NCI-H2081 treated with DMSO at 0.1 percent for 48 hours (cell line): ENCODE results near the gene EVC.
"Not testable (repeated sequence)": the region's sequence is repeated elsewhere in the genome, so short reads cannot be mapped to it uniquely, and the experiment has no call there.

Experiments
- DNase-seq: peaks from one replicate; lab custom pipeline; 2025; lab: John Stamatoyannopoulos, UW

The EVC gene

DNA sequence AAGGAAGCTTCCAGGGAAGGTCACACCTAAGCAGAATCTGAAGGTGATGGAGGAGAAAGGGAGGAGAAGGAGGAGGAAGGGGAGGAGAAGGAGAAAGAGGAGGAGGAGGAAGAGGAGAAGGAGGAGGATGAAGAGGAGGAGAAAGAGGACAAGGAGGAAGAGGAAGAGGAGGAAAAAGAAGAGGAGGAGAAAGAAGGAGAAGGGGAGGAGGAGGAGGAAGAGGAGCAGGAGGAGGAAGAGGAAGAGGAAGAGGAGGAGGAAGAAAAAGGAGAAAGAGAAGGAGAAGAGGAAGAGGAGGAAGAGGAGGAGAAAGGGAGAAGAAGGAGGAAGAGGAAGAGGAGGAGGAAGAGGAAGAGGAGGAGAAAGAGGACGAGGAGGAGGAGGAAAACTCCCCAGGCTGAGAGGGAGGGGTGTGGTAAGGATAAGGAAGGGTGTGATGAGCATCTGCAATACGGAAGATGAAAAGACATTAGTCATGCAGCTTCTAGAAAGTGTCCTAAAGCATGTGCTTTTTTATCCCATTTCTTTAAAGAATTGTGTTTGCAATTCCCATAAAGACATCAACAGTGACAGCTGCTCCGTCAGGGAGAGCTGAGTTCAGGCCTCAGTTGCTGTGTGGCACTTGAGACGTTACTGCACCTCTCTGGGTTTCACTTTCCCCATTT, 140.8 kb downstream of the EVC start:
- DNase-seq, result no peak

DNA sequence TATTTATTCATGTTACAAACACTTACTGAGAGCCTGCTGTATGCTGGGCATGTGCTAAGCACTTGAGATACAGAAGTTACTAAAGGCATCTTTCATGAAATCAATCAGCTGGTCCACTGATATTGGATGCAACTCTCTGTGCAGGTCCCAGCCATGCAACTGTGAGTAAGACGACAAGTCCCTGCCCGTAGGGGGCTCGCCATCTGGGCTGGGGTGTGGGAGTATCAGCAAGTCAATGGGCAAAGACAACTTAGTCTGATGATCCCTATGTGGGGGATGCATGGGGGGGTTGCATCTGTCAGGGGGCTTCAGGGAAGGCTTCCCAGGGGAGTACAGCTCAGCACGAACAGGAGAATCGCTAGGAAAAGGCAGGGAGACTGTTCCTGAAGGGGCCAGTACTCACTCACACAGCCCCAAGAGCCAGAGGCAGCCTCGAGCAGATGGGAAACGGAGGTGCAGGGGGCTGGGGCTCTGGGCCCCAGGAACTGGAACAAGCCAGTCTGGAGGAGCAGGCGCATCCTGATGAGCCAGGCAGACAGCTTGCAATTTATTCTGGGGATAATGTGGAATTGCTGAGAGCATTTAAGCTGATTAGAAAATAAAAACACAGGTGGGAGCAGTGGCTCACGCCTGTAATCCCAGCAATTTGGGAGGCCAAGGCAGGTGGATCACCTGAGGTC, 141.7 kb downstream of the EVC start:
- no peak for DNase-seq

DNA sequence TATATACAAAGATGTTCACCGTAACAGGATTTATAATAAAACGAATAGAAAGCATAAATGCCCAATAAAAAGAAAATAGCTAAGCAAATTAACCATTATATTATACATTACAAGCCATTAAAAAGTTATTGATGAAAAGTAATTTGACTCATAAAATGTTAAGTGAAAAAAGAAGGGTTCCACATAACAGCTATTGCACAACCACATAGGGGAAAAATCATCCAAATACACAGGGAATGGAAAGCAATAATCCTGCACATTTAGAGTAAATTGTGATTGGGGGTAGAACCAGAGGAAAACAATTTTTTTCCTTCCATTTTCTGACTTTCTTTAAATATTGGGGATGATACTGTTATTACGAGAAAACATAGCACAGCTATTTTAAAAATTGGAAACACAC, 143.9 kb downstream of the EVC start:
- DNase-seq, result no peak

DNA sequence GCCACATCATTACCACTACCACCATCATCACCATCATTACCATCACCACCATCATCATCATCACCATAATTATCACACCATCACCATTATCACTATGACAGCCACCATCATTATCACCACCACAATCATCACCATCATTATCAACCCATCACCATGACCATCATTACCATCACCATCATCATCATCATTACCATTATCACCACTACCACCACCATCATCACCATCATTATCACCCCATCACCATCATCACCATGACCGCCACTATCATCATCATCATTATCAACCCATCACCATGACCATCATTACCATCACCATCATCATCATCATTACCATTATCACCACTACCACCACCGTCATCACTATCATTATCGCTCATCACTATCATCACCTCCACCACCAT, 145.4 kb downstream of the EVC start:
- not testable (repeated sequence) for DNase-seq

DNA sequence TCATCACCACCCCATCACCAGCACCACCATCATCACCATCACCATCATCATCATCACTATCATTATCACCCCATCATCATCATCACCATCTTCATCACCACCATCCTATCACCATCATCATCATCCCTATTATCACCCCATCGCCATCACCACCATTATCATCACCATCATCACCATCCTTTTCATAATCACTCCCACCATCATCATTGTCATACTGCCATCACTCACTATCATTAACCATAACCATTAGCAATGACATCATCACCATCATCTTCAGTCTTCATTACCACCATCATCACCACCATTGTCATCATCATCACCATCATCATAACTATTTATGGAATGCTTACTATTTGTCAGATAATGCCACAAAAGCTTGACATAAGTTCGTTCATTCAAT, 146.2 kb downstream of the EVC start:
- no peak for DNase-seq

DNA sequence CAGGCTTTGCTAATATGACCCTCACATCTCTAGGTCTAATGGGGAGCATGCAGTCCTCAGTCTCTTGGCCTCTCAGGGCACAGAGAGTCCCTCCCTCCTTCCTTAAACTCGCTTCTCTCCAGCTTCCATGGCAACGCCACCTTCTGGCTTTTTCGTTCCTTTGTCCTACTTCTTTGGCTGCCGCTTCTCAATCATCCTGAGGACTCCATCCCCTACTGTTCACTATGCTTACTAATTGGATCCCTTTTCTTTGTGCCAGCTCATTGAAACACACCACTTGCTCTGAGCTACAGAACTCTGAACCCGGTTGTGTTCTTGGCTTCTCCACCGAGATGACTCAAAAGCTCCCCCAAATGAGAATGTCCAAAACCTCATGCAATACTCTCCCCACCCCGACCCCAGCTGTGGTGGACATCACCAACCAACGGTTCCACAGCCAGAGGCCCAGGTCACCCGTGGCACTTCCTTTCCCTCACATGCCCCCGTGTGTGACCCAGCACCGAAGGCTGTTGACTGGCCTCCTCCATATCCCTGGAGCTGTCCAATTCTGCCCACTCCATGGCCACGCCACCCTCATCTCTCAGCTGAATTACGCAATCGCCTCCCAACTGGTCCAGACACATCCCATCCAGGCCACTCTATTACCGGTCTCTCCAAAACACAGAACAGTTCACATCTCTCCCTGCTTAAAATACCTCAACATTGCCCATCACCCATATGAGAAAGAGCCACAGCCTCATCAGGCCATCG, 147.2 kb downstream of the EVC start:
- DNase-seq, result no peak

DNA sequence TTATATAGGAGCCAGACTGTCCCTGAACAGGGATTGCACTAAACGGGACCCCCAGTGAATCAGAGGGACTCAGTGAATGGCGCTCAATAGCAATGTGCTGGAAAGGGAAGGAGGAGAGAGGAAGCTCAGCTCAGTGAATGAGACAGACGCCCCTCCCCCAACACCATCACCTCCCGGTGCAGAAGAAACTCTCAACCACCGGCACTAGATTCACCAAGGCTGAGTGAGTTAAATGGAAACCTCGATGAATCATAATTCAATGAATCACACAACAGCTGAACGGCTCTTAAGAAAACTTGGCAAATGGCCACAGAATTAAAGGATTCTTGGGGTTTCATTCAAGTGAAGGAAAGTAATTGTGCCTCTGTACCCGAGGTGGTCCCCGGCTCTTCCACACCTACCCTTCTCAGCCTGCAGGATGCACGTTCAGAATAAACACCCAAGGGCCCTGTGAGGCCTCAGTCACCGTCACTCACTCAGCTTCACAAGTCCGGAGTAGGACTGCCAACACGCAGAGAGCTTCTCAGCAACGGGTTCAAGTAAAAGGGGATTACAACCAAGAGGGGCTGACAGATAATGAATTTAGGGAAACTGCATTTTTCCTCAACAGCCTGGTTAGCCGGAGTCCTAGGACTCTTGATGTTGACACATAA, 152.6 kb downstream of the EVC start:
- DNase-seq, result no peak
